Lower lobe of right lung (tissue), 2 donors: ENCODE measurements around the gene HSF2BP. TPM values are rescaled to one million over a fixed set of nuclear protein-coding genes. Genes with fewer than 3 reads are reported as not detected.
A peak's percentile ranks its signal among the peaks of the same experiment; 100 is the strongest.
"Not testable (repeated sequence)": the region's sequence is repeated elsewhere in the genome, so short reads cannot be mapped to it uniquely, and the experiment has no call there.

ENCODE experiments used
- ATAC-seq, 2 donors: fragments of 200-7000 bp; cut with Tn5 transposase; one replicate each; pipeline ENCODE4 v1.9.1; 2020 to 2022; ENCODE audit warnings: mild to moderate bottlenecking in 2 of 2, moderate library complexity in 2 of 2
- DNase-seq: peaks from one replicate; pipeline ENCODE4 v3.0.0-alpha.2; 2020
- H3K27ac ChIP-seq: fragments of 200-600 bp; one replicate; pipeline ENCODE4 v1.8.0; 2022
- H3K27me3 ChIP-seq: fragments of 200-600 bp; one replicate; pipeline ENCODE4 v1.8.0; 2022; ENCODE audit warnings: low read depth
- H3K36me3 ChIP-seq: fragments of 200-600 bp; one replicate; pipeline ENCODE4 v1.8.0; 2022; ENCODE audit warnings: mild to moderate bottlenecking
- H3K4me1 ChIP-seq: fragments of 200-600 bp; one replicate; pipeline ENCODE4 v1.8.0; 2022
- H3K4me3 ChIP-seq: fragments of 200-600 bp; one replicate; pipeline ENCODE4 v1.8.0; 2022; ENCODE audit warnings: mild to moderate bottlenecking
- H3K9me3 ChIP-seq: fragments of 200-600 bp; one replicate; pipeline ENCODE4 v1.8.0; 2022
- intact Hi-C: fragments of 100-400 bp; cut with DNase I; formaldehyde crosslinking; loops from one replicate; pipeline ENCODE4 v1.11.0; 2022
- total RNA-seq: library from RNA; stranded (reverse); fragmentation: NEBNext Ultra II Directional; extraction: Animal tissue kit (Norgen Biotek cat#: 25700); gene quantifications from one replicate; pipeline ENCODE4 v1.2.1, GENCODE V29; 2021
- TF ChIP-seq, protein P1 (sequence below): fragments of 200-600 bp; IDR thresholded peaks from one replicate; pipeline ENCODE4 v1.8.0; 2022; ENCODE audit warnings: antibody characterized with exemption, mild to moderate bottlenecking
- donor health status: DM: no; HTN: yes; CAD: no; lungs with severe emphysema.

HSF2BP gene
- total RNA-seq, 1 donor from 2014 or later: 0.32 TPM

GRCh38 chr21:43653626-43654025, 5.7 kb downstream of the HSF2BP start:
- H3K4me3 ChIP-seq: no peak overlapping the region
- peaks cover 1% of the 10 kb centered on the region for H3K4me1 ChIP-seq
- no peak for ATAC-seq
- TF ChIP-seq, protein P1, sequence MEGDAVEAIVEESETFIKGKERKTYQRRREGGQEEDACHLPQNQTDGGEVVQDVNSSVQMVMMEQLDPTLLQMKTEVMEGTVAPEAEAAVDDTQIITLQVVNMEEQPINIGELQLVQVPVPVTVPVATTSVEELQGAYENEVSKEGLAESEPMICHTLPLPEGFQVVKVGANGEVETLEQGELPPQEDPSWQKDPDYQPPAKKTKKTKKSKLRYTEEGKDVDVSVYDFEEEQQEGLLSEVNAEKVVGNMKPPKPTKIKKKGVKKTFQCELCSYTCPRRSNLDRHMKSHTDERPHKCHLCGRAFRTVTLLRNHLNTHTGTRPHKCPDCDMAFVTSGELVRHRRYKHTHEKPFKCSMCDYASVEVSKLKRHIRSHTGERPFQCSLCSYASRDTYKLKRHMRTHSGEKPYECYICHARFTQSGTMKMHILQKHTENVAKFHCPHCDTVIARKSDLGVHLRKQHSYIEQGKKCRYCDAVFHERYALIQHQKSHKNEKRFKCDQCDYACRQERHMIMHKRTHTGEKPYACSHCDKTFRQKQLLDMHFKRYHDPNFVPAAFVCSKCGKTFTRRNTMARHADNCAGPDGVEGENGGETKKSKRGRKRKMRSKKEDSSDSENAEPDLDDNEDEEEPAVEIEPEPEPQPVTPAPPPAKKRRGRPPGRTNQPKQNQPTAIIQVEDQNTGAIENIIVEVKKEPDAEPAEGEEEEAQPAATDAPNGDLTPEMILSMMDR: no peak
- H3K36me3 ChIP-seq: no peaks in the 10 kb centered on the region
- H3K9me3 ChIP-seq: no peaks in the 10 kb centered on the region
- H3K27ac ChIP-seq: no peak overlapping the region
- H3K27me3 ChIP-seq: no peaks in the 10 kb centered on the region
- DNase-seq: no peak
- intact Hi-C loops: no loop called here

DNA sequence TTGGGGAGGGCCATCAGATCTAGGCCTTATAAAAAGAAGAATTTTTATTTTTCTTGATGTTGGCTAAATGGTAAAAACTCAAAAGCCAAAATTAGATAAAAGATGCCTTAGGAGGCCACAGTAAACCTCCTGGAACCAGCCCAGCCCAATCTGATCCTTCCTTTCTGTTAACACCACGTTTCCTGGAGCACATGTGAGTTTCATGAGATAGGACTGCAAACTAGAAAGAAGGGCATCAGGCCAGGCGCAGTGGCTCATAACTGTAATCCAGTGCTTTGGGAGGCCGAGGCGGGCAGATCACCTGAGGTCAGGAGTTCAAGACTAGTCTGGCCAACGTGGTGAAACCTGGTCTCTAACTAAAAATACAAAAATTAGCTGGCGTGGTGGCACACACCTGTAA, 6.7 kb downstream of the HSF2BP start:
- intact Hi-C loops: no loop called here
- no peaks in the 10 kb centered on the region for H3K27me3 ChIP-seq
- no peaks in the 10 kb centered on the region for H3K9me3 ChIP-seq
- no peaks in the 10 kb centered on the region for H3K4me1 ChIP-seq
- no peaks in the 10 kb centered on the region for H3K36me3 ChIP-seq
- H3K27ac ChIP-seq: no peak overlapping the region
- no peak for DNase-seq
- TF ChIP-seq, protein P1: no peak
- no peak for ATAC-seq
- no peak overlapping the region for H3K4me3 ChIP-seq

GRCh38 chr21:43651926-43652325, 7.4 kb downstream of the HSF2BP start:
- H3K36me3 ChIP-seq, H3K4me1 ChIP-seq, H3K27me3 ChIP-seq, ATAC-seq, H3K27ac ChIP-seq, H3K9me3 ChIP-seq, H3K4me3 ChIP-seq, intact Hi-C loops, DNase-seq: not testable (repeated sequence)

- TF ChIP-seq, protein P1: no peak
- H3K9me3 ChIP-seq: no peaks in the 10 kb centered on the region
- ATAC-seq (no peak), DNase-seq (no peak)
- no peaks in the 10 kb centered on the region for H3K27me3 ChIP-seq
- H3K27ac ChIP-seq: no peak overlapping the region
- H3K4me3 ChIP-seq: no peak overlapping the region
- intact Hi-C loops: no loop called here
- peaks cover 20% of the 10 kb centered on the region for H3K4me1 ChIP-seq
- H3K36me3 ChIP-seq: no peaks in the 10 kb centered on the region
These were observed 11.1 kb downstream of the HSF2BP start for GRCh38 chr21:43648171-43648570.

GRCh38 chr21:43646550-43647260, 12.6 kb downstream of the HSF2BP start:
- TF ChIP-seq, protein P1: peak; percentile 99
- peak; percentile 92 for DNase-seq
- Histone ChIP-seq H3K9me3 (no peaks in the 10 kb centered on the region), H3K4me3 (no peak overlapping the region), H3K36me3 (no peaks in the 10 kb centered on the region), H3K4me1 (peaks cover 20% of the 10 kb centered on the region), H3K27ac (peak overlapping the region; percentile 52), H3K27me3 (no peaks in the 10 kb centered on the region)
- peak; percentile 98 to 99 for ATAC-seq
- intact Hi-C loops: no loop called here

DNA sequence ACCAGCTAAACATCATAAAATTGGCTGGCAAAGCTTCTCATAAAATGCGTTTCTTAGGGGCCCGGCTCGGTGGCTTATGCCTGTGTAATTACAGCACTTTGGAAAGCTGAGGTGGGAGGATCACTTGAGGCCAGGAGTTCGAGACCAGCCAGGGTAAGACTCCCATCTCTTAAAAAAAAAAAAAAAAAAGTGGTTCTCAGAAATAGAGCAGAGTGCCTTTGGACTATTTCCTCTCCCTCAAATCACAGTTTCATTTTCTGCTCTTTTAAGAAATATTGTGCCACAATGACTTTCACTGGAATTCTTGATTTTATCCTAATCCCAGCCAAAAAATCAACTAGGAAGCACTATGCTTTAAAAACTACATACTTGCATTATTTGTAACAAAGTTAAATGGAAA, 13.3 kb downstream of the HSF2BP start:
- no peak for DNase-seq
- Histone ChIP-seq H3K9me3 (no peaks in the 10 kb centered on the region), H3K4me3 (no peak overlapping the region), H3K4me1 (peaks cover 20% of the 10 kb centered on the region), H3K36me3 (no peaks in the 10 kb centered on the region), H3K27me3 (no peaks in the 10 kb centered on the region), H3K27ac (peak overlapping the region; percentile 52)
- intact Hi-C loops: no loop called here
- TF ChIP-seq, protein P1: no peak
- peak in 1 of 2 donors; percentile 25 for ATAC-seq
